A549 (cell line): Measurements from ENCODE around the gene FAM32A. TPM values are rescaled to one million over a fixed set of nuclear protein-coding genes. Genes with fewer than 3 reads are reported as not detected.

Source experiments
- ATAC-seq, 2 experiments: fragments of 200-7000 bp in 1 of 2; fragments of >200 bp in 1 of 2; cut with Nextera tagmentation in 1 of 2; cut with Tn5 transposase in 1 of 2; 3 replicates each; pipeline versions ENCODE4 v1.8.0 to v1.9.1; 2018 to 2020; ENCODE audit warnings: mild to moderate bottlenecking in 1 of 2, moderate library complexity in 1 of 2
- CTCF ChIA-PET: fragments of 300-600 bp; sonication (Branson Sonifier 250); formaldehyde crosslinking; extraction: SDS; loops from one replicate; lab custom pipeline; 2021; ENCODE audit warnings: antibody characterized with exemption, inconsistent platforms; lab: Yijun Ruan, JAX
- POLR2A ChIA-PET: fragments of 350-600 bp; formaldehyde crosslinking; extraction: SDS; loops from one replicate; lab custom pipeline; 2021; ENCODE audit warnings: antibody characterized with exemption, inconsistent platforms; lab: Yijun Ruan, JAX
- DNase-seq, 2 experiments: peaks; one replicate each; pipeline versions ENCODE4 v3.0.0 to v3.0.0-alpha.2; 2011 to 2016; ENCODE audit warnings: low read depth in 1 of 2, low spot score in 1 of 2
- FAIRE-seq: peaks from 2 replicates; lab custom pipeline; 2011; peaks lifted over from hg19 to GRCh38; lab: Jason Lieb, UNC
- H3K27ac ChIP-seq, 2 experiments: fragments of >200 bp; sonication (Bioruptor Twin); formaldehyde crosslinking; 3 replicates each; pipeline ENCODE4 v1.5.1; 2016 to 2017
- H3K4me1 ChIP-seq: fragments of >200 bp; sonication (Bioruptor Twin); formaldehyde crosslinking; 3 replicates; pipeline ENCODE4 v1.6.1; 2016
- H3K4me2 ChIP-seq: fragments of >200 bp; sonication (Bioruptor Twin); formaldehyde crosslinking; 3 replicates; pipeline ENCODE4 v1.6.1; 2016
- H3K4me3 ChIP-seq: fragments of >200 bp; sonication (Bioruptor Twin); formaldehyde crosslinking; 3 replicates; pipeline ENCODE4 v1.5.1; 2016
- H3K9me3 ChIP-seq: fragments of >200 bp; sonication (Bioruptor Twin); formaldehyde crosslinking; 3 replicates; pipeline ENCODE4 v1.6.1; 2016
- BHLHE40 ChIP-seq: IDR thresholded peaks from 2 replicates; pipeline ENCODE4 v1.6.1; 2012; ENCODE audit warnings: low read depth, low read length, inconsistent platforms
- CBX8 ChIP-seq: fragments of 200-600 bp; sonication (generic); IDR thresholded peaks from 2 replicates; pipeline ENCODE4 v1.6.1; 2016
- CEBPB ChIP-seq, 2 experiments: fragments of >200 bp in 1 of 2; sonication (Bioruptor Twin) in 1 of 2; formaldehyde crosslinking in 1 of 2; IDR thresholded peaks; 2 replicates each; pipeline ENCODE4 v1.6.1; 2012 to 2016
- CHD4 ChIP-seq: fragments of 200-600 bp; sonication (generic); IDR thresholded peaks from 2 replicates; pipeline ENCODE4 v1.6.1; 2016; ENCODE audit warnings: antibody characterized with exemption, mild to moderate bottlenecking, borderline replicate concordance
- EHF ChIP-seq: fragments of 250-450 bp; sonication (Bioruptor Pico); IDR thresholded peaks from 2 replicates; pipeline ENCODE4 v1.5.0; 2020; ENCODE audit warnings: mild to moderate bottlenecking
- EP300 ChIP-seq, 2 experiments: fragments of >200 bp; sonication (Bioruptor Twin); formaldehyde crosslinking; IDR thresholded peaks; 2 replicates in 1 of 2; 3 replicates in 1 of 2; pipeline ENCODE4 v1.6.1; 2016 to 2017
- FOSB ChIP-seq: fragments of 250-450 bp; sonication (Bioruptor Pico); IDR thresholded peaks from 2 replicates; pipeline ENCODE4 v1.5.0; 2020; ENCODE audit warnings: mild to moderate bottlenecking, moderate library complexity
- FOXS1 ChIP-seq: fragments of 250-450 bp; sonication (Bioruptor Pico); IDR thresholded peaks from 2 replicates; pipeline ENCODE4 v1.5.0; 2020; ENCODE audit warnings: mild to moderate bottlenecking, moderate library complexity
- HDAC2 ChIP-seq: fragments of 200-600 bp; sonication (generic); IDR thresholded peaks from 2 replicates; pipeline ENCODE4 v1.6.1; 2016
- HOXB13 ChIP-seq: fragments of 250-450 bp; sonication (Bioruptor Pico); IDR thresholded peaks from 2 replicates; pipeline ENCODE4 v1.5.0; 2020; ENCODE audit warnings: low read depth, mild to moderate bottlenecking, moderate library complexity
- KDM1A ChIP-seq: fragments of 200-600 bp; sonication (generic); IDR thresholded peaks from 2 replicates; pipeline ENCODE4 v1.6.1; 2016; ENCODE audit warnings: low read depth, mild to moderate bottlenecking
- PHF8 ChIP-seq: fragments of 200-600 bp; sonication (generic); IDR thresholded peaks from 2 replicates; pipeline ENCODE4 v1.6.1; 2016; ENCODE audit warnings: low read depth, mild to moderate bottlenecking, antibody characterized with exemption, moderate library complexity, borderline replicate concordance
- POLR2AphosphoS2 ChIP-seq: conservative IDR thresholded peaks from 2 replicates; pipeline ENCODE4 v1.6.1; 2012; ENCODE audit warnings: low read length, improper control_type of control experiment, inconsistent platforms
- RAD21 ChIP-seq, 2 experiments: fragments of >200 bp in 1 of 2; sonication (Bioruptor Twin) in 1 of 2; formaldehyde crosslinking in 1 of 2; IDR thresholded peaks in 1 of 2; conservative IDR thresholded peaks in 1 of 2; 2 replicates in 1 of 2; 3 replicates in 1 of 2; pipeline ENCODE4 v1.6.1; 2012 to 2018; ENCODE audit warnings: inconsistent platforms in 1 of 2
- RARB ChIP-seq: fragments of 250-450 bp; sonication (Bioruptor Pico); IDR thresholded peaks from 2 replicates; pipeline ENCODE4 v1.8.0; 2021; ENCODE audit warnings: mild to moderate bottlenecking, moderate library complexity
- RCOR1 ChIP-seq: fragments of 150-350 bp; IDR thresholded peaks from 2 replicates; pipeline ENCODE4 v1.6.1; 2014; ENCODE audit warnings: antibody characterized with exemption, low read length, low read depth
- RNF2 ChIP-seq: fragments of 200-600 bp; sonication (generic); IDR thresholded peaks from 2 replicates; pipeline ENCODE4 v1.6.1; 2016; ENCODE audit warnings: low read depth, mild to moderate bottlenecking, antibody characterized with exemption, moderate library complexity, borderline replicate concordance
- TFCP2L1 ChIP-seq: fragments of 250-450 bp; sonication (Bioruptor Pico); IDR thresholded peaks from 2 replicates; pipeline ENCODE4 v1.5.0; 2021; ENCODE audit warnings: mild to moderate bottlenecking
- ZC3H11A ChIP-seq: fragments of 450-650 bp; IDR thresholded peaks from 2 replicates; pipeline ENCODE4 v1.6.1; 2014; ENCODE audit warnings: antibody characterized with exemption, mild to moderate bottlenecking
- ZSCAN20 ChIP-seq: fragments of 250-450 bp; sonication (Bioruptor Pico); IDR thresholded peaks from 2 replicates; pipeline ENCODE4 v1.8.0; 2022; ENCODE audit warnings: mild to moderate bottlenecking, moderate library complexity
- WGBS: methylation state at CpG from one replicate; pipeline ENCODE4 v1.1.6; 2017; ENCODE audit errors: missing lambda C conversion rate; 5-methylcytosine and 5-hydroxymethylcytosine counted together
- polyA plus RNA-seq, 4 experiments: library from polyadenylated mRNA; depleted of rRNA in 3 of 4; stranded (reverse); fragments of >200 nt; fragmentation: RNase III in 1 of 4; extraction: RNeasy Plus Mini Kit Qiagen cat#74134 plus additional on column Dnase treatment in 1 of 4; gene quantifications; 2 replicates in 3 of 4; 3 replicates in 1 of 4; pipeline ENCODE4 v1.2.3, GENCODE V29; 2011 to 2017
- TF ChIP-seq, protein P1 (sequence below): fragments of 250-450 bp; sonication (Bioruptor Pico); IDR thresholded peaks from 2 replicates; pipeline ENCODE4 v1.5.0; 2020; ENCODE audit warnings: low read depth, mild to moderate bottlenecking, moderate library complexity
- TF ChIP-seq, protein P2 (sequence below): fragments of 150-350 bp; IDR thresholded peaks from 2 replicates; pipeline ENCODE4 v1.6.1; 2014; ENCODE audit warnings: low read depth, mild to moderate bottlenecking, low read length
- TF ChIP-seq, protein P3 (sequence below): fragments of 250-450 bp; sonication (Bioruptor Pico); IDR thresholded peaks from 2 replicates; pipeline ENCODE4 v1.5.0; 2021; ENCODE audit warnings: mild to moderate bottlenecking, moderate library complexity, borderline replicate concordance
- TF ChIP-seq, protein P4 (sequence below): fragments of >200 bp; sonication (Bioruptor Twin); formaldehyde crosslinking; IDR thresholded peaks from 3 replicates; pipeline ENCODE4 v1.5.1; 2016

The FAM32A gene
- polyA plus RNA-seq, 2 of the 4 experiments (the other 2 are of a cell fraction): 80.8 to 108 TPM

DNA sequence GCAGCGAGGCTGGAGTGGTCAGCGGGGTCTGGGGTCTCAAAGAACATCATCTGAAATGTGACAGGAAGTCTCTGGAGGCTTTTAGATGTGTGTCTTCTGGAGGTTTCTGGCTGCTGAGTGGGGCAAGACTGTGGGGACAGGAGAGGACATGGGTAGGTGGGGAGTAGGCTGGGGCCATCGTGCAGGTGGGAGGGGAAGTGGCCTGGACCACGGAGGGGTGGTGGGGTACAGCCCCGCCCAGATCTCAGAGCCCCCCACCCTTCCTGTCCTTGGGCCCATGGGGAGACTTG is 18.7 kb downstream of the FAM32A start:
- Histone ChIP-seq H3K4me3 (no peak overlapping the region), H3K4me2 (no peak overlapping the region), H3K4me1 (peaks cover 13% of the 10 kb centered on the region), H3K27ac (no peak overlapping the region), H3K9me3 (no peaks in the 10 kb centered on the region)
- ChIA-PET POLR2A (no interaction called here), CTCF (no interaction called here)
- ATAC-seq (no peak), FAIRE-seq (no peak), DNase-seq (no peak)
- TF ChIP-seq FOSB (no peak), POLR2AphosphoS2 (no peak)
- TF ChIP-seq, protein P1, sequence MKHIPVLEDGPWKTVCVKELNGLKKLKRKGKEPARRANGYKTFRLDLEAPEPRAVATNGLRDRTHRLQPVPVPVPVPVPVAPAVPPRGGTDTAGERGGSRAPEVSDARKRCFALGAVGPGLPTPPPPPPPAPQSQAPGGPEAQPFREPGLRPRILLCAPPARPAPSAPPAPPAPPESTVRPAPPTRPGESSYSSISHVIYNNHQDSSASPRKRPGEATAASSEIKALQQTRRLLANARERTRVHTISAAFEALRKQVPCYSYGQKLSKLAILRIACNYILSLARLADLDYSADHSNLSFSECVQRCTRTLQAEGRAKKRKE (CRISPR knock-in tag): no peak
- 87% methylated on average over 3 of the region's 5 CpGs for WGBS

DNA sequence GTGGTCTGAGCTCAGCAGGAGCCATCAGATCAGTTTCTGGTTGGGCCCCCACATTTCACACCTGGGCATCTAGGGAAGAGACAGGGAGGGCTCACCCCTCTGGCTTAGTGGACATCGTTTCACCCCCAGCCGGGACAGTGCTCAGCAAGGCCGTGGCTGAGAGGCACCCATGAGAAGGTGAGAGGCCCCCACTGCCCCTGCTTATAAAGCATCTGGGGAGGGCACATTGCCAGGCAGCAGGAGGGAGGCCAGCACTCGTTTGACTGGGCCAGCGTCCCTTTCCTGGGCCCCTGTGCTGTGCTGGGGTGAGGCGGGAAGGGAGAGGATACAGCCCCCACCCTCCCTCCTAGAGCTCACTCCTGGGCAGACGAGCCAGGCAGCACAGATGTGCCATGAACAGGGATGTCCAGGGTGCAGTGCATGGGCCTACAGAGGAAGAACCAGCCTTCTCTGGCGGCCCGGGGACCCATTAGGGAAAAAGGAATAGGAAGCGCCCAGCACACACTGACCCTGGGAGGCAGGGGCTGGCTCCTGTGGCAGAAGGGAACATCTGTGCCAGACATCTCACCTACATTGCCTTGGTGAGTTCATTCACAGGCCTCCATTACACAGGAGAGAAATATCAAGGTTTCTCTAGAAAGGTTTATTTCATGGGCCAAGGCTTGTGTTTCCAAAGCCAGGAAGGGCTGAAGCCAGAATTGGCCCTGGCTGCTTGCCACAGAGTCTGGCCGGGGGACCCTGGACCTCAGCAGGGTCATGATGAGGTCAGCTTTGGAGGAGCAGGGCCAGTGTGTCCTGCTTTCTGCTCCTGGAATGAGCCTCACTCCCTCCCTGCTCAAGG is 20.2 kb downstream of the FAM32A start:
- WGBS: 93% methylated on average over 6 of the region's 11 CpGs
- H3K9me3 ChIP-seq: no peaks in the 10 kb centered on the region
- TF ChIP-seq ZC3H11A (no peak), EP300 (IDR thresholded peaks at IDR 0.05) (no peak), RNF2 (no peak)
- TF ChIP-seq, all 56 proteins: peak for 0
- DNase-seq (no peak), ATAC-seq (no peak), FAIRE-seq (no peak)
- POLR2A ChIA-PET: no interaction called here
- Histone ChIP-seq H3K4me2 (no peak overlapping the region), H3K27ac (no peak overlapping the region), H3K4me3 (no peak overlapping the region), H3K4me1 (no peaks in the 10 kb centered on the region)
- CTCF ChIA-PET: interaction anchor here (0.6 kb wide), 1 partner anchor 24 kb away, joined by 3 read pairs; no protein-coding TSS in a partner anchor

DNA sequence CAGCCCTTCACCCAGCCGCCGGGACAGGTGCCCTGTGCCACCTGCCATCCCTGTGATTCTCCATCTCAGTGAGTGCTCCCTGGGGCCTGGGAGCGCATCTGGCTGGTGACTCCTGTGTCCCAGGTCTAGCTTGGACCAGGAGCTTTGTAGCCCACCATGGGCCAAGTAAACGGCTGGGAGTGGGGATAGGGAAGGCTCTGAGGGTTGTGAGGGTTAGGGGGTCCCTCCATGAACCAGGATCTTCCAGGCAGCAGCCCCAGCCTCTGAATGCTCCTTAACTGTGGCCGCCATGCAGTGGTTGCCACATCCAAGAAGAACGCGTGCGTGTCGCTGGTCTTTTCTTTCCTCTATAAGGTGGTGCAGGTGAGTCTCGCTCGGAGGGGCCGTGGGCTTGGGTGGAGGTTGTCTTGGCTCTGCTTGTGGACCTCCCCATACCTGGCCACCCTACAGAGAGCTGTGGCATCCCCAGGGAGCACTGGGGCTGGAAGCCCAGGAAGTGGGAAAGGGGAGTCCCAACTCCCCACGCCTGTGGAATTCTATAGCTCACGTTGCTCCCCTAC is 20.9 kb downstream of the FAM32A start:
- Histone ChIP-seq H3K27ac (no peak overlapping the region), H3K4me1 (no peaks in the 10 kb centered on the region), H3K4me2 (no peak overlapping the region), H3K4me3 (no peak overlapping the region), H3K9me3 (no peaks in the 10 kb centered on the region)
- ChIA-PET POLR2A (no interaction called here), CTCF (interaction anchor here (0.7 kb wide), 2 partner anchors 11 to 40 kb away, joined by 3 to 4 read pairs; no protein-coding TSS in a partner anchor)
- no peak for DNase-seq
- WGBS: 92% methylated on average over 12 of the region's 14 CpGs
- no peak for ATAC-seq
- no peak for FAIRE-seq
- TF ChIP-seq HDAC2 (no peak), ZSCAN20 (no peak), TFCP2L1 (CRISPR knock-in tag) (no peak), CBX8 (no peak), BHLHE40 (no peak), KDM1A (no peak), RAD21 (conservative IDR thresholded peaks at IDR 0.05 in 1 of 2, IDR thresholded peaks at IDR 0.05 in 1 of 2) (no peak), PHF8 (no peak), EHF (CRISPR knock-in tag) (no peak), FOXS1 (CRISPR knock-in tag) (no peak), RCOR1 (no peak), RARB (CRISPR knock-in tag) (no peak), CEBPB (IDR thresholded peaks at IDR 0.05) (no peak), HOXB13 (CRISPR knock-in tag) (no peak), CHD4 (no peak)
- TF ChIP-seq, protein P1 (CRISPR knock-in tag): no peak
- TF ChIP-seq, protein P2, sequence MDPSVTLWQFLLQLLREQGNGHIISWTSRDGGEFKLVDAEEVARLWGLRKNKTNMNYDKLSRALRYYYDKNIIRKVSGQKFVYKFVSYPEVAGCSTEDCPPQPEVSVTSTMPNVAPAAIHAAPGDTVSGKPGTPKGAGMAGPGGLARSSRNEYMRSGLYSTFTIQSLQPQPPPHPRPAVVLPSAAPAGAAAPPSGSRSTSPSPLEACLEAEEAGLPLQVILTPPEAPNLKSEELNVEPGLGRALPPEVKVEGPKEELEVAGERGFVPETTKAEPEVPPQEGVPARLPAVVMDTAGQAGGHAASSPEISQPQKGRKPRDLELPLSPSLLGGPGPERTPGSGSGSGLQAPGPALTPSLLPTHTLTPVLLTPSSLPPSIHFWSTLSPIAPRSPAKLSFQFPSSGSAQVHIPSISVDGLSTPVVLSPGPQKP: no peak
- TF ChIP-seq, protein P3, sequence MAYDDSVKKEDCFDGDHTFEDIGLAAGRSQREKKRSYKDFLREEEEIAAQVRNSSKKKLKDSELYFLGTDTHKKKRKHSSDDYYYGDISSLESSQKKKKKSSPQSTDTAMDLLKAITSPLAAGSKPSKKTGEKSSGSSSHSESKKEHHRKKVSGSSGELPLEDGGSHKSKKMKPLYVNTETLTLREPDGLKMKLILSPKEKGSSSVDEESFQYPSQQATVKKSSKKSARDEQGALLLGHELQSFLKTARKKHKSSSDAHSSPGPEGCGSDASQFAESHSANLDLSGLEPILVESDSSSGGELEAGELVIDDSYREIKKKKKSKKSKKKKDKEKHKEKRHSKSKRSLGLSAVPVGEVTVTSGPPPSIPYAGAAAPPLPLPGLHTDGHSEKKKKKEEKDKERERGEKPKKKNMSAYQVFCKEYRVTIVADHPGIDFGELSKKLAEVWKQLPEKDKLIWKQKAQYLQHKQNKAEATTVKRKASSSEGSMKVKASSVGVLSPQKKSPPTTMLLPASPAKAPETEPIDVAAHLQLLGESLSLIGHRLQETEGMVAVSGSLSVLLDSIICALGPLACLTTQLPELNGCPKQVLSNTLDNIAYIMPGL (CRISPR knock-in tag): no peak
- TF ChIP-seq, protein P4, sequence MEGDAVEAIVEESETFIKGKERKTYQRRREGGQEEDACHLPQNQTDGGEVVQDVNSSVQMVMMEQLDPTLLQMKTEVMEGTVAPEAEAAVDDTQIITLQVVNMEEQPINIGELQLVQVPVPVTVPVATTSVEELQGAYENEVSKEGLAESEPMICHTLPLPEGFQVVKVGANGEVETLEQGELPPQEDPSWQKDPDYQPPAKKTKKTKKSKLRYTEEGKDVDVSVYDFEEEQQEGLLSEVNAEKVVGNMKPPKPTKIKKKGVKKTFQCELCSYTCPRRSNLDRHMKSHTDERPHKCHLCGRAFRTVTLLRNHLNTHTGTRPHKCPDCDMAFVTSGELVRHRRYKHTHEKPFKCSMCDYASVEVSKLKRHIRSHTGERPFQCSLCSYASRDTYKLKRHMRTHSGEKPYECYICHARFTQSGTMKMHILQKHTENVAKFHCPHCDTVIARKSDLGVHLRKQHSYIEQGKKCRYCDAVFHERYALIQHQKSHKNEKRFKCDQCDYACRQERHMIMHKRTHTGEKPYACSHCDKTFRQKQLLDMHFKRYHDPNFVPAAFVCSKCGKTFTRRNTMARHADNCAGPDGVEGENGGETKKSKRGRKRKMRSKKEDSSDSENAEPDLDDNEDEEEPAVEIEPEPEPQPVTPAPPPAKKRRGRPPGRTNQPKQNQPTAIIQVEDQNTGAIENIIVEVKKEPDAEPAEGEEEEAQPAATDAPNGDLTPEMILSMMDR: no peak
